Measurements from ENCODE around the gene LDHA.

Gene LDHA

GRCh38 chr11:18375941-18376340 lies 18.4 kb upstream of the LDHA start:
- TF ChIP-seq, protein P1, sequence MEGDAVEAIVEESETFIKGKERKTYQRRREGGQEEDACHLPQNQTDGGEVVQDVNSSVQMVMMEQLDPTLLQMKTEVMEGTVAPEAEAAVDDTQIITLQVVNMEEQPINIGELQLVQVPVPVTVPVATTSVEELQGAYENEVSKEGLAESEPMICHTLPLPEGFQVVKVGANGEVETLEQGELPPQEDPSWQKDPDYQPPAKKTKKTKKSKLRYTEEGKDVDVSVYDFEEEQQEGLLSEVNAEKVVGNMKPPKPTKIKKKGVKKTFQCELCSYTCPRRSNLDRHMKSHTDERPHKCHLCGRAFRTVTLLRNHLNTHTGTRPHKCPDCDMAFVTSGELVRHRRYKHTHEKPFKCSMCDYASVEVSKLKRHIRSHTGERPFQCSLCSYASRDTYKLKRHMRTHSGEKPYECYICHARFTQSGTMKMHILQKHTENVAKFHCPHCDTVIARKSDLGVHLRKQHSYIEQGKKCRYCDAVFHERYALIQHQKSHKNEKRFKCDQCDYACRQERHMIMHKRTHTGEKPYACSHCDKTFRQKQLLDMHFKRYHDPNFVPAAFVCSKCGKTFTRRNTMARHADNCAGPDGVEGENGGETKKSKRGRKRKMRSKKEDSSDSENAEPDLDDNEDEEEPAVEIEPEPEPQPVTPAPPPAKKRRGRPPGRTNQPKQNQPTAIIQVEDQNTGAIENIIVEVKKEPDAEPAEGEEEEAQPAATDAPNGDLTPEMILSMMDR (IDR thresholded peaks at IDR 0.05; ENCODE audit: insufficient read depth, missing control alignments), result no peak
- FAIRE-seq, result no peak
- DNase-seq (ENCODE audit: insufficient read length, low spot score), result no peak

DNA sequence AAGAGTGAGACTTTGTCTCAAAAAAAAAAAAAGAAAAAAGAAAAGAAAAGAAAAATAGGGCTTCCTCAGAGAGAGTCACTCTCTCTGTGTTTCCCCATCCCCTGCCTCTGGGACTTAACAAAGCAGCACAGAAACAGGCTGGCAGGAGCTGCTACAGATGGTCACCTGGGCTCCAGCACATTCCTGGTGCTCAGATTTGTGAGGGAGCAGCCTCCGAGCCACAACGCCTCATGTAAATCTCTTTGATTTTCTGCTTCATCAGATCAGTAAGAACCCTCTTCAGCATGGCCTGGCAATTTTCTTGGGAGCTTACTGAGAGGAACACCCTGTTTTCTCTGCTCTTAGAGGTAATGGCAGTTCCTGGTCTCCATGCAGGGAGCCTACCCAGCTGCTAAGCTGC lies 15.2 kb upstream of the LDHA start:
- DNase-seq (ENCODE audit: insufficient read length, low spot score) (no peak), FAIRE-seq (no peak)
- TF ChIP-seq, protein P1 (IDR thresholded peaks at IDR 0.05; ENCODE audit: insufficient read depth, missing control alignments), result no peak

- DNase-seq (ENCODE audit: insufficient read length, low spot score), result no peak
- FAIRE-seq, result no peak
- TF ChIP-seq, protein P1 (IDR thresholded peaks at IDR 0.05; ENCODE audit: insufficient read depth, missing control alignments), result no peak
Measured at GRCh38 chr11:18383388-18384156, 10.8 kb upstream of the LDHA start.

DNA sequence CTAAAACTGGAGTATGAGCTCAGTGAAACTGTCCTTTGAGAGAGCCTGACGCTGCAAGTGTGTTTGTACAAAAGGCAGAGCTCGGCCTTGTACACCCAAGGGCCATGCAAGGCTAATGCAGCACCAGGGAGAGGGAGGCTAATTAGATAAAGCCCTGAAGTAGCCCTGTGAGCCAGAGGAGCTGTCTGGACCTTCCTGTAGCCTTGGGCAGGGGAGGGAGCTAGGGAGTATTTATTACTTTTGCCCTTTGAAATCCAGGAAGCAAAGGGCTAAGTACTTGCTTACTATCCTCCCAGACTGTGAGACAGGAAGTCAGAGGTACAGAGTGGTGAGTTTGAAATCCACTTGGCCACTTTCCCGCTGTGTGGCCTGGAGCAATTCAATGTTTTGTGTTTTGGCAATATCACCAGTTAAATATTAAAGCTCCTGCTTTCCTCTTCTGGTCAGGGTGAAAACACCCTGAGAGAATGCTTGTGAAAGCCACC lies 10.2 kb upstream of the LDHA start:
- DNase-seq (ENCODE audit: insufficient read length, low spot score) (no peak), FAIRE-seq (no peak)
- TF ChIP-seq, protein P1 (IDR thresholded peaks at IDR 0.05; ENCODE audit: insufficient read depth, missing control alignments), result no peak

GRCh38 chr11:18390088-18390487 lies 4.3 kb upstream of the LDHA start:
- FAIRE-seq, result no peak
- TF ChIP-seq, protein P1 (IDR thresholded peaks at IDR 0.05; ENCODE audit: insufficient read depth, missing control alignments), result no peak
- DNase-seq (ENCODE audit: insufficient read length, low spot score), result no peak

GRCh38 chr11:18392434-18393321 lies 1.7 kb upstream of the LDHA start:
- FAIRE-seq, result no peak
- DNase-seq (ENCODE audit: insufficient read length, low spot score), result no peak
- TF ChIP-seq, protein P1 (IDR thresholded peaks at IDR 0.05; ENCODE audit: insufficient read depth, missing control alignments), result no peak
